Measurements from ENCODE around the gene MAN1A1. TPM values are rescaled to one million over a fixed set of nuclear protein-coding genes. Genes with fewer than 3 reads are reported as not detected.

MAN1A1 gene
- polyA plus RNA-seq, 3 donors: 11.0 to 20.4 (median 16.1) TPM

GRCh38 chr6:119318176-119318575 lies 31.4 kb downstream of the MAN1A1 start:
- intact Hi-C loops (cut with micrococcal nuclease): no loop called here
- no peaks in the 10 kb centered on the region for H3K9me3 Mint-ChIP-seq
- TF ChIP-seq, protein P1, sequence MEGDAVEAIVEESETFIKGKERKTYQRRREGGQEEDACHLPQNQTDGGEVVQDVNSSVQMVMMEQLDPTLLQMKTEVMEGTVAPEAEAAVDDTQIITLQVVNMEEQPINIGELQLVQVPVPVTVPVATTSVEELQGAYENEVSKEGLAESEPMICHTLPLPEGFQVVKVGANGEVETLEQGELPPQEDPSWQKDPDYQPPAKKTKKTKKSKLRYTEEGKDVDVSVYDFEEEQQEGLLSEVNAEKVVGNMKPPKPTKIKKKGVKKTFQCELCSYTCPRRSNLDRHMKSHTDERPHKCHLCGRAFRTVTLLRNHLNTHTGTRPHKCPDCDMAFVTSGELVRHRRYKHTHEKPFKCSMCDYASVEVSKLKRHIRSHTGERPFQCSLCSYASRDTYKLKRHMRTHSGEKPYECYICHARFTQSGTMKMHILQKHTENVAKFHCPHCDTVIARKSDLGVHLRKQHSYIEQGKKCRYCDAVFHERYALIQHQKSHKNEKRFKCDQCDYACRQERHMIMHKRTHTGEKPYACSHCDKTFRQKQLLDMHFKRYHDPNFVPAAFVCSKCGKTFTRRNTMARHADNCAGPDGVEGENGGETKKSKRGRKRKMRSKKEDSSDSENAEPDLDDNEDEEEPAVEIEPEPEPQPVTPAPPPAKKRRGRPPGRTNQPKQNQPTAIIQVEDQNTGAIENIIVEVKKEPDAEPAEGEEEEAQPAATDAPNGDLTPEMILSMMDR (IDR thresholded peaks at IDR 0.05): no peak
- H3K9ac ChIP-seq (ENCODE audit: insufficient read depth, low read length, poor library complexity, severe bottlenecking): no peak overlapping the region
- peaks cover 13% of the 10 kb centered on the region for H3K79me2 ChIP-seq (ENCODE audit: insufficient read depth, low read length)
- H3K9me3 ChIP-seq (replicated peaks in 1 of 2; ENCODE audit: control insufficient read depth in 1 of 2, insufficient read depth in 1 of 2, low read length in 2 of 2): no peaks in the 10 kb centered on the region
- H3K36me3 Mint-ChIP-seq: peaks cover 0 to 4% of the 10 kb centered on the region in 2 donors
- no peak overlapping the region for H3K27ac Mint-ChIP-seq
- no peak overlapping the region for H3K4me3 ChIP-seq (replicated peaks in 1 of 3; ENCODE audit: low read depth in 2 of 3, low read length in 3 of 3)
- DNase-seq: no peak
- no peak overlapping the region for H3K27ac ChIP-seq (ENCODE audit: low read depth in 1 of 2, low read length in 2 of 2)
- H3K27me3 ChIP-seq (ENCODE audit: control insufficient read depth in 2 of 2, insufficient read depth in 2 of 2, low read length in 2 of 2): no peaks in the 10 kb centered on the region
- no CpG with 5 or more reads among the region's 1 CpG for WGBS (ENCODE audit: insufficient coverage)
- H3K4me1 Mint-ChIP-seq: peaks cover 35% of the 10 kb centered on the region
- H3K36me3 ChIP-seq (replicated peaks in 1 of 2; ENCODE audit: control insufficient read depth in 1 of 2, insufficient read depth in 2 of 2, low read length in 2 of 2): no peaks in the 10 kb centered on the region
- H3K4me1 ChIP-seq (ENCODE audit: control insufficient read depth in 1 of 2, insufficient read depth in 2 of 2, low read length in 2 of 2): peaks cover 22 to 24% of the 10 kb centered on the region in 2 donors
- peaks cover 0 to 2% (median 1%) of the 10 kb centered on the region in 3 donors for H3K27me3 Mint-ChIP-seq (ENCODE audit: low read depth in 3 of 3)
- H3K4me2 ChIP-seq (replicated peaks; ENCODE audit: extremely low read depth, low read length, poor library complexity, severe bottlenecking): no peak overlapping the region
- no peaks in the 10 kb centered on the region for H4K20me1 ChIP-seq (ENCODE audit: insufficient read depth, low read length)
- no peak overlapping the region for H2AFZ ChIP-seq (ENCODE audit: insufficient read depth, low read depth, low read length, poor library complexity, severe bottlenecking)
- H3K4me3 Mint-ChIP-seq: no peak overlapping the region

GRCh38 chr6:119317007-119317406 lies 32.6 kb downstream of the MAN1A1 start:
- Mint-ChIP-seq H3K27ac (no peak overlapping the region), H3K4me3 (no peak overlapping the region)
- TF ChIP-seq, protein P1 (IDR thresholded peaks at IDR 0.05): no peak

More at GRCh38 chr6:119317007-119317406, 32.6 kb downstream of the MAN1A1 start:
- Histone ChIP-seq H3K4me1 (ENCODE audit: control insufficient read depth in 1 of 2, insufficient read depth in 2 of 2, low read length in 2 of 2) (peaks cover 33 to 36% of the 10 kb centered on the region in 2 donors), H4K20me1 (ENCODE audit: insufficient read depth, low read length) (peaks cover 5% of the 10 kb centered on the region), H2AFZ (ENCODE audit: insufficient read depth, low read depth, low read length, poor library complexity, severe bottlenecking) (no peak overlapping the region), H3K27me3 (ENCODE audit: control insufficient read depth in 2 of 2, insufficient read depth in 2 of 2, low read length in 2 of 2) (no peaks in the 10 kb centered on the region), H3K79me2 (ENCODE audit: insufficient read depth, low read length) (peaks cover 21% of the 10 kb centered on the region), H3K27ac (ENCODE audit: low read depth in 1 of 2, low read length in 2 of 2) (no peak overlapping the region), H3K9me3 (replicated peaks in 1 of 2; ENCODE audit: control insufficient read depth in 1 of 2, insufficient read depth in 1 of 2, low read length in 2 of 2) (no peaks in the 10 kb centered on the region), H3K36me3 (replicated peaks in 1 of 2; ENCODE audit: control insufficient read depth in 1 of 2, insufficient read depth in 2 of 2, low read length in 2 of 2) (no peaks in the 10 kb centered on the region), H3K9ac (ENCODE audit: insufficient read depth, low read length, poor library complexity, severe bottlenecking) (no peak overlapping the region), H3K4me3 (replicated peaks in 1 of 3; ENCODE audit: low read depth in 2 of 3, low read length in 3 of 3) (no peak overlapping the region), H3K4me2 (replicated peaks; ENCODE audit: extremely low read depth, low read length, poor library complexity, severe bottlenecking) (no peak overlapping the region)
- intact Hi-C loops (cut with micrococcal nuclease): no loop called here
- Mint-ChIP-seq H3K9me3 (no peaks in the 10 kb centered on the region), H3K27me3 (ENCODE audit: low read depth in 3 of 3) (peaks cover 0 to 2% (median 1%) of the 10 kb centered on the region in 3 donors), H3K36me3 (peaks cover under 1 to 4% of the 10 kb centered on the region in 2 donors), H3K4me1 (peaks cover 42% of the 10 kb centered on the region)
- WGBS (ENCODE audit: insufficient coverage): no CpG with 5 or more reads among the region's 4 CpGs
- DNase-seq: no peak

Measured in CD14-positive monocyte (primary cell).